ENCODE measurements around the gene TGIF2. TPM values are rescaled to one million over a fixed set of nuclear protein-coding genes. Genes with fewer than 3 reads are reported as not detected.
"Not testable (repeated sequence)": the region's sequence is repeated elsewhere in the genome, so short reads cannot be mapped to it uniquely, and the experiment has no call there.

Gene TGIF2
- total and polyA plus RNA-seq, 5 donors from 2014 or later: 19.4 to 38.9 (median 24.7) TPM

GRCh38 chr20:36549628-36549941, 23.8 kb upstream of the TGIF2 start:
- peak overlapping the region in 1 of 3 donors; percentile 51 for H3K27ac Mint-ChIP-seq

GRCh38 chr20:36549942-36550789, 23.2 kb upstream of the TGIF2 start:
- peak overlapping the region in 1 of 3 donors; percentile 51 for H3K27ac Mint-ChIP-seq
- H3K27me3 Mint-ChIP-seq: no peaks in the 10 kb centered on the region
- Histone ChIP-seq H3K36me3 (ENCODE audit: control insufficient read depth, insufficient read depth, low read length) (no peaks in the 10 kb centered on the region), H3K27me3 (ENCODE audit: control insufficient read depth, insufficient read depth, low read length) (no peaks in the 10 kb centered on the region), H3K9me3 (ENCODE audit: control insufficient read depth in 2 of 2, low read length in 2 of 2) (no peaks in the 10 kb centered on the region), H3K4me3 (ENCODE audit: low read depth, low read length) (no peak overlapping the region), H3K4me1 (ENCODE audit: control insufficient read depth, insufficient read depth, low read length, poor library complexity, severe bottlenecking) (no peaks in the 10 kb centered on the region), H3K27ac (ENCODE audit: insufficient read depth, low read length, poor library complexity, severe bottlenecking) (no peak overlapping the region)
- no peak overlapping the region for H3K4me3 Mint-ChIP-seq
- ATAC-seq (ENCODE audit: low read depth in 2 of 2) (no peak), DNase-seq (no peak)
- H3K36me3 Mint-ChIP-seq: no peaks in the 10 kb centered on the region
- no peaks in the 10 kb centered on the region for H3K9me3 Mint-ChIP-seq
- peaks cover 0 to 2% (median 0%) of the 10 kb centered on the region in 4 donors for H3K4me1 Mint-ChIP-seq

More at GRCh38 chr20:36549628-36549941, 23.8 kb upstream of the TGIF2 start:
- no peaks in the 10 kb centered on the region for H3K36me3 Mint-ChIP-seq
- Histone ChIP-seq H3K4me1 (ENCODE audit: control insufficient read depth, insufficient read depth, low read length, poor library complexity, severe bottlenecking) (no peaks in the 10 kb centered on the region), H3K27me3 (ENCODE audit: control insufficient read depth, insufficient read depth, low read length) (no peaks in the 10 kb centered on the region), H3K9me3 (ENCODE audit: control insufficient read depth in 2 of 2, low read length in 2 of 2) (no peaks in the 10 kb centered on the region), H3K27ac (ENCODE audit: insufficient read depth, low read length, poor library complexity, severe bottlenecking) (no peak overlapping the region), H3K4me3 (ENCODE audit: low read depth, low read length) (no peak overlapping the region), H3K36me3 (ENCODE audit: control insufficient read depth, insufficient read depth, low read length) (no peaks in the 10 kb centered on the region)
- DNase-seq (no peak), ATAC-seq (ENCODE audit: low read depth in 2 of 2) (no peak)
- no peaks in the 10 kb centered on the region for H3K27me3 Mint-ChIP-seq
- H3K4me3 Mint-ChIP-seq: no peak overlapping the region
- H3K9me3 Mint-ChIP-seq: no peaks in the 10 kb centered on the region
- H3K4me1 Mint-ChIP-seq: peaks cover 0 to 2% (median 0%) of the 10 kb centered on the region in 4 donors

- no peak overlapping the region for H3K4me3 Mint-ChIP-seq
Measured at GRCh38 chr20:36550790-36551299, 22.6 kb upstream of the TGIF2 start.

GRCh38 chr20:36555248-36555647, 18.1 kb upstream of the TGIF2 start:
- no peak for DNase-seq

More at GRCh38 chr20:36550790-36551299, 22.6 kb upstream of the TGIF2 start:
- Mint-ChIP-seq H3K4me1 (peaks cover 0 to 2% (median 0%) of the 10 kb centered on the region in 4 donors), H3K27me3 (no peaks in the 10 kb centered on the region), H3K9me3 (no peaks in the 10 kb centered on the region), H3K27ac (peak overlapping the region in 1 of 3 donors; percentile 74), H3K36me3 (no peaks in the 10 kb centered on the region)
- DNase-seq (no peak), ATAC-seq (ENCODE audit: low read depth in 2 of 2) (no peak)
- H3K27me3 ChIP-seq (ENCODE audit: control insufficient read depth, insufficient read depth, low read length): no peaks in the 10 kb centered on the region
- H3K4me1 ChIP-seq (ENCODE audit: control insufficient read depth, insufficient read depth, low read length, poor library complexity, severe bottlenecking): no peaks in the 10 kb centered on the region
- H3K9me3 ChIP-seq (ENCODE audit: control insufficient read depth in 2 of 2, low read length in 2 of 2): no peaks in the 10 kb centered on the region
- H3K27ac ChIP-seq (ENCODE audit: insufficient read depth, low read length, poor library complexity, severe bottlenecking): no peak overlapping the region
- H3K4me3 ChIP-seq (ENCODE audit: low read depth, low read length): no peak overlapping the region
- no peaks in the 10 kb centered on the region for H3K36me3 ChIP-seq (ENCODE audit: control insufficient read depth, insufficient read depth, low read length)

GRCh38 chr20:36562724-36563123, 10.7 kb upstream of the TGIF2 start:
- H3K4me3 Mint-ChIP-seq: no peak overlapping the region
- no peak for ATAC-seq (ENCODE audit: low read depth in 2 of 2)
- no peaks in the 10 kb centered on the region for H3K36me3 Mint-ChIP-seq

More at GRCh38 chr20:36555248-36555647, 18.1 kb upstream of the TGIF2 start:
- no peaks in the 10 kb centered on the region for H3K27me3 ChIP-seq (ENCODE audit: control insufficient read depth, insufficient read depth, low read length)
- peaks cover 7% of the 10 kb centered on the region for H3K4me1 ChIP-seq (ENCODE audit: control insufficient read depth, insufficient read depth, low read length, poor library complexity, severe bottlenecking)
- no peaks in the 10 kb centered on the region for H3K36me3 Mint-ChIP-seq
- H3K27ac Mint-ChIP-seq: no peak overlapping the region
- H3K4me3 Mint-ChIP-seq: peak overlapping the region in 1 of 4 donors; percentile 47
- H3K9me3 ChIP-seq (ENCODE audit: control insufficient read depth in 2 of 2, low read length in 2 of 2): no peaks in the 10 kb centered on the region
- H3K4me3 ChIP-seq (ENCODE audit: low read depth, low read length): no peak overlapping the region
- no peaks in the 10 kb centered on the region for H3K9me3 Mint-ChIP-seq
- ATAC-seq (ENCODE audit: low read depth in 2 of 2): no peak
- H3K36me3 ChIP-seq (ENCODE audit: control insufficient read depth, insufficient read depth, low read length): no peaks in the 10 kb centered on the region
- H3K27me3 Mint-ChIP-seq: no peaks in the 10 kb centered on the region
- peaks cover 4 to 10% (median 9%) of the 10 kb centered on the region in 4 donors for H3K4me1 Mint-ChIP-seq
- no peak overlapping the region for H3K27ac ChIP-seq (ENCODE audit: insufficient read depth, low read length, poor library complexity, severe bottlenecking)

GRCh38 chr20:36563374-36563773, 10.0 kb upstream of the TGIF2 start:
- Mint-ChIP-seq H3K27me3 (no peaks in the 10 kb centered on the region), H3K4me1 (peaks cover 0 to 3% (median 0%) of the 10 kb centered on the region in 4 donors), H3K27ac (no peak overlapping the region), H3K36me3 (no peaks in the 10 kb centered on the region), H3K4me3 (no peak overlapping the region), H3K9me3 (peaks cover 0 to 4% (median 2%) of the 10 kb centered on the region in 7 donors)
- Histone ChIP-seq H3K4me3 (ENCODE audit: low read depth, low read length) (no peak overlapping the region), H3K36me3 (ENCODE audit: control insufficient read depth, insufficient read depth, low read length) (no peaks in the 10 kb centered on the region), H3K9me3 (ENCODE audit: control insufficient read depth in 2 of 2, low read length in 2 of 2) (peaks cover 0 to 3% of the 10 kb centered on the region in 2 experiments), H3K27me3 (ENCODE audit: control insufficient read depth, insufficient read depth, low read length) (no peaks in the 10 kb centered on the region), H3K4me1 (ENCODE audit: control insufficient read depth, insufficient read depth, low read length, poor library complexity, severe bottlenecking) (no peaks in the 10 kb centered on the region), H3K27ac (ENCODE audit: insufficient read depth, low read length, poor library complexity, severe bottlenecking) (no peak overlapping the region)
- ATAC-seq (ENCODE audit: low read depth in 2 of 2) (no peak), DNase-seq (no peak)

More at GRCh38 chr20:36562724-36563123, 10.7 kb upstream of the TGIF2 start:
- Mint-ChIP-seq H3K9me3 (peaks cover 0 to 4% (median 2%) of the 10 kb centered on the region in 7 donors), H3K4me1 (peaks cover 0 to 3% (median 0%) of the 10 kb centered on the region in 4 donors), H3K27me3 (no peaks in the 10 kb centered on the region), H3K27ac (no peak overlapping the region)
- H3K4me3 ChIP-seq (ENCODE audit: low read depth, low read length): no peak overlapping the region
- H3K27me3 ChIP-seq (ENCODE audit: control insufficient read depth, insufficient read depth, low read length): no peaks in the 10 kb centered on the region
- DNase-seq: no peak
- no peak overlapping the region for H3K27ac ChIP-seq (ENCODE audit: insufficient read depth, low read length, poor library complexity, severe bottlenecking)
- no peaks in the 10 kb centered on the region for H3K36me3 ChIP-seq (ENCODE audit: control insufficient read depth, insufficient read depth, low read length)
- no peaks in the 10 kb centered on the region for H3K4me1 ChIP-seq (ENCODE audit: control insufficient read depth, insufficient read depth, low read length, poor library complexity, severe bottlenecking)
- H3K9me3 ChIP-seq (ENCODE audit: control insufficient read depth in 2 of 2, low read length in 2 of 2): peaks cover 0 to 3% of the 10 kb centered on the region in 2 experiments

GRCh38 chr20:36564078-36564725, 9.2 kb upstream of the TGIF2 start:
- H3K27ac ChIP-seq (ENCODE audit: insufficient read depth, low read length, poor library complexity, severe bottlenecking); H3K27me3 ChIP-seq (ENCODE audit: control insufficient read depth, insufficient read depth, low read length); H3K27ac Mint-ChIP-seq; H3K4me3 Mint-ChIP-seq; H3K4me3 ChIP-seq (ENCODE audit: low read depth, low read length); H3K27me3 Mint-ChIP-seq; H3K9me3 Mint-ChIP-seq; H3K4me1 ChIP-seq (ENCODE audit: control insufficient read depth, insufficient read depth, low read length, poor library complexity, severe bottlenecking); H3K4me1 Mint-ChIP-seq; ATAC-seq (ENCODE audit: low read depth in 2 of 2); H3K36me3 ChIP-seq (ENCODE audit: control insufficient read depth, insufficient read depth, low read length); DNase-seq; H3K36me3 Mint-ChIP-seq; H3K9me3 ChIP-seq (ENCODE audit: control insufficient read depth in 2 of 2, low read length in 2 of 2): not testable (repeated sequence)

All from CD4-positive, CD25-positive, alpha-beta regulatory T cell (primary cell).